Glomerular endothelial cell (primary cell): ENCODE results near the gene FAM72C. TPM values are rescaled to one million over a fixed set of nuclear protein-coding genes. Genes with fewer than 3 reads are reported as not detected.
"Not testable (repeated sequence)": the region's sequence is repeated elsewhere in the genome, so short reads cannot be mapped to it uniquely, and the experiment has no call there.

ENCODE experiments used
- DNase-seq: peaks from one replicate; pipeline ENCODE4 v3.0.0-alpha.2; 2011; ENCODE audit warnings: low read depth, low spot score; ENCODE audit errors: extremely low read depth
- total RNA-seq: library from RNA; depleted of rRNA; stranded (reverse); fragments of >200 nt; gene quantifications from 2 replicates; pipeline ENCODE4 v1.2.3, GENCODE V29; 2015

Gene FAM72C
- total RNA-seq, 1 donor from 2014 or later, result 1.4 TPM

- DNase-seq, result not testable (repeated sequence)
Observed at GRCh38 chr1:143918552-143918951, 53.2 kb downstream of the FAM72C start.

DNA sequence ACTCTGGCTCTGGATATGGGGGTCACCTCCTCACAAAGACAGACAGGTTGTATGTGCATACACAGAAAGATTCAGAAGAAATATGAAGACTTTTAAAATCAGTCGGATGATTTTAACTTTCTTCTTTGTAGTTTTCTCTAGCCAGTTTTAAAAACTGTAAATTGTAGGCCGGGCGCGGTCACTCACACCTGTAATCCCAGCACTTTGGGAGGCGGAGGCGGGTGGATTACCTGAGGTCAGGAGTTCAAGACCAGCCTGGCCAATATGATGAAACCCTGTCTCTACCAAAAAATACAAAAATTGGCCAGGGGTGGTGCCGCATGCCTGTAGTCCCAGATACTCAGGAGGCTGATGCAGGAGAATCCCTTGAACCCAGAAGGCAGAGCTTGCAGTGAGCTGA lies 58.1 kb downstream of the FAM72C start:
- DNase-seq, result not testable (repeated sequence)
